ENCODE measurements around the gene TMEM91.

GRCh38 chr19:41335467-41335866 lies 40.9 kb upstream of the TMEM91 start:
- TF ChIP-seq CTCF (conservative IDR thresholded peaks at IDR 0.05 in 1 of 2, IDR thresholded peaks at IDR 0.05 in 1 of 2; ENCODE audit: low read depth in 1 of 2, low read length in 2 of 2) (no peak), EZH2 (IDR thresholded peaks at IDR 0.05; ENCODE audit: low read length, missing control alignments) (no peak)

Measured in fibroblast of lung (primary cell).